Spleen (tissue), 7 donors: ENCODE results near the gene KIF19.

ENCODE experiments used
- CTCF ChIP-seq, 11 experiments: fragments of 200-600 bp in 7 of 11; fragments of 450-650 bp in 4 of 11; sonication (generic) in 4 of 11; IDR thresholded peaks in 8 of 11; conservative IDR thresholded peaks in 3 of 11; 1 replicate in 7 of 11; 2 replicates in 4 of 11; pipeline versions ENCODE4 v1.4.0 to v1.8.0; 2016 to 2021; ENCODE audit warnings: antibody characterized with exemption in 11 of 11, inconsistent platforms in 4 of 11, mild to moderate bottlenecking in 1 of 11
- POLR2A ChIP-seq, 3 donors: fragments of 450-650 bp; IDR thresholded peaks; one replicate each; pipeline ENCODE4 v1.5.1; 2017; ENCODE audit warnings: antibody characterized with exemption in 3 of 3, mild to moderate bottlenecking in 1 of 3
- donor health status: DM: no; HTN: no; CAD: no; lungs with moderate emphysema.
- donor health status: DM: no; HTN: no; CAD: no.
- donor health status: DM: no; HTN: no; CAD: no.

GRCh38 chr17:74362810-74363498, 36.9 kb downstream of the KIF19 start:
- TF ChIP-seq CTCF (IDR thresholded peaks at IDR 0.05 in 8 of 11, conservative IDR thresholded peaks at IDR 0.05 in 3 of 11) (no peak), POLR2A (IDR thresholded peaks at IDR 0.05) (no peak)
